DOHH2 (cell line): Measurements from ENCODE around the gene SUPT3H.

Experiments used
- H3F3A ChIP-seq: fragments of 200-600 bp; sonication (generic), shearing (Covaris generic); 2 replicates; pipeline ENCODE4 v1.6.0; 2016; ENCODE audit warnings: antibody characterized with exemption, mild to moderate bottlenecking; ENCODE audit not compliant: control insufficient read depth, insufficient read depth
- H3K27ac ChIP-seq: fragments of 200-600 bp; sonication (generic); 2 replicates; pipeline ENCODE4 v1.5.1; 2014; ENCODE audit warnings: low read depth, mild to moderate bottlenecking, low read length, moderate library complexity
- H3K27me3 ChIP-seq: fragments of 200-600 bp; sonication (generic); 2 replicates; pipeline ENCODE4 v1.6.1; 2014; ENCODE audit warnings: mild to moderate bottlenecking, low read length, mixed read lengths; ENCODE audit not compliant: control insufficient read depth
- H3K36me3 ChIP-seq: fragments of 200-600 bp; sonication (generic); 2 replicates; pipeline ENCODE4 v1.6.1; 2014; ENCODE audit warnings: mild to moderate bottlenecking, low read length, moderate library complexity, mixed read lengths; ENCODE audit not compliant: control insufficient read depth
- H3K4me1 ChIP-seq: fragments of 200-600 bp; sonication (generic); 2 replicates; pipeline ENCODE4 v1.6.1; 2014; ENCODE audit warnings: mild to moderate bottlenecking, low read length, mixed read lengths; ENCODE audit not compliant: control insufficient read depth
- H3K4me2 ChIP-seq: fragments of 200-600 bp; sonication (generic); 2 replicates; pipeline ENCODE4 v1.6.0; 2014; ENCODE audit warnings: mild to moderate bottlenecking, low read length, moderate library complexity
- H3K4me3 ChIP-seq: fragments of 200-600 bp; sonication (generic); 2 replicates; pipeline ENCODE4 v1.5.1; 2014; ENCODE audit warnings: mild to moderate bottlenecking, low read length, mixed read lengths
- H3K79me2 ChIP-seq: fragments of 200-600 bp; sonication (generic); 2 replicates; pipeline ENCODE4 v1.6.1; 2014; ENCODE audit warnings: mild to moderate bottlenecking, low read length, mixed read lengths; ENCODE audit not compliant: control insufficient read depth
- H3K9me2 ChIP-seq: fragments of 200-600 bp; sonication (generic); replicated peaks from 2 replicates; pipeline ENCODE4 v1.6.1; 2014; ENCODE audit warnings: mild to moderate bottlenecking, low read length, mixed read lengths; ENCODE audit not compliant: control insufficient read depth
- H3K9me3 ChIP-seq: fragments of 200-600 bp; sonication (generic); 2 replicates; pipeline ENCODE4 v1.6.1; 2014; ENCODE audit warnings: antibody characterized with exemption, low read length, mixed read lengths; ENCODE audit not compliant: control insufficient read depth, insufficient read depth
- H4K20me1 ChIP-seq: fragments of 200-600 bp; sonication (generic); 2 replicates; pipeline ENCODE4 v1.6.0; 2014; ENCODE audit warnings: low read depth, mild to moderate bottlenecking, antibody characterized with exemption, low read length, moderate library complexity; ENCODE audit not compliant: control insufficient read depth, insufficient read depth
- CTCF ChIP-seq: fragments of 200-600 bp; sonication (generic); IDR thresholded peaks from one replicate; pipeline ENCODE4 v1.5.1; 2014; ENCODE audit warnings: antibody characterized with exemption, mild to moderate bottlenecking, low read depth, low read length; ENCODE audit not compliant: poor library complexity, severe bottlenecking
- EZH2phosphoT487 ChIP-seq: fragments of 200-600 bp; sonication (generic); IDR thresholded peaks from 2 replicates; pipeline ENCODE4 v1.6.1; 2017; ENCODE audit warnings: borderline replicate concordance, mild to moderate bottlenecking, antibody characterized with exemption, low read length, moderate library complexity, mixed read lengths

Gene SUPT3H

DNA sequence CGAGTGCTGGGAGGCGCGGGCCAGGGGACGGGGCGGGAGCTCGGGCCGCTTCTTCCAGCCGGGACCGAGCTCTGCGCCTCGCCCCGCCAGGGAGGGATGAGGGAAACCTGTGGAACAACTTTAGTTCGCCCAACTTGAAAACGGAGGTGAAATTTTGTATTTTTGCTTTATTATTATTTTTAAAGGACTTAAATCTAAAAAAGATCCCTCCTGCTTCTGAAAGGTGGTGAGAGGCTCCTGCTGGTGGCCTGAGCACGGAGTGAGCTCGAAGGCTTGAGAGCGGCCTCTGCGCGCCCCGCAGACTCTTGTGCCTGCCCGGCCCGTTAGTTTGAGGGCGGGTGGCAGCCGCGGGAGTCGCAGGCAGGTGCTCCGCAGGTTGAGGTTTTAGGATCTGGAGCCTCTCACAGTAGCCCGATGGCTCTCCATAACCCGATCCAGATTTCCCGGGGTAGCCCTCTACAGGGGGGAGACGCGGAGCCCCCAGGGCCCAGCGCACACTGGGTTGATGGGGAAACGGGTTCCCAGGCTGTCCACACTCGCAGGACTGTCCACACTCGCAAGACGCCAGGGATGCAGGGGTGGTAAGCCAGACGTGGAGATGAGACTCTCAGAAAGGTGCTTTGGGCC lies 46.2 kb upstream of the SUPT3H start:
- H3K79me2 ChIP-seq, result no peaks in the 10 kb centered on the region
- no peaks in the 10 kb centered on the region for H3K9me3 ChIP-seq
- H3K27ac ChIP-seq, result no peak overlapping the region
- no peak for TF ChIP-seq EZH2phosphoT487
- TF ChIP-seq CTCF, result no peak
- H3K36me3 ChIP-seq, result no peaks in the 10 kb centered on the region
- peaks cover 78% of the 10 kb centered on the region for H3K27me3 ChIP-seq
- H3F3A ChIP-seq, result peaks cover 17% of the 10 kb centered on the region
- H3K4me1 ChIP-seq, result peaks cover 43% of the 10 kb centered on the region
- H3K9me2 ChIP-seq, result no peaks in the 10 kb centered on the region
- no peak overlapping the region for H3K4me3 ChIP-seq
- no peaks in the 10 kb centered on the region; the same call in 1 of the 2 replicates for H4K20me1 ChIP-seq
- no peak overlapping the region for H3K4me2 ChIP-seq

DNA sequence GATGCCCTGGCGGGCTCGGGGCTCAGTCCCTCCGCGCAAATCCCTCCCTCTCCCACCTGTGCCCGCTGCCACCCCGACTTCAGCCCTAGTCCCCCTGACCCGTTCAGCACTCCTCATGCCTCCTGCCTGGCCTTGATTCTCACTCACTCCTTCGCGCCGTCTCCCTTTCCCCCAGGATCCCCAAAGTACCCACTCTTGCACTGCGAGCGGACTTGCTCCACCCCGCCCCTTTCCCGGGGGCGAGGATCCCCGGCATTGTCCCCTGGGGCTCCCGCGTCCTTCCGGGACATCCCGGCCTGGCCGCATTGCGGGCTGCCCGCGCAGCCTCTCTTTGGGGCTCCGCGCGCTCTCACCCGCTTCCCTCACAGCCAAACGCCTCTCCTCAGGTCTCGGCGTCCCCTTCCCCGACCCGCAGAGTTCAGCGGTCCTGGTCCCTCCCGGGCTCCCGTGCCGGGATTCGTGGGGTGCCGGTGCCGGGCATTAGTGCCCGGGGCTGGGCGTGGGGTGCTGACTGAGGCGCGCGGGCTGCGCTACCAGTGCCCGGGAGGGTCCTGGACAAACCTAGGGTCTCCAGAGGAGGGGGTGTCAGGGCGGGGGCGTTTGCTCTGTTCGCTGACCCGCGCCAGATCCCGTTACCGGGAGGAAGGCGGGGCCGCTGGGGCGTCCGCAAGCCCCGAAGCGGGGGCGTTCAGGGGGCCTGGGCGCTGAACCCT lies 45.5 kb upstream of the SUPT3H start:
- H3K4me3 ChIP-seq, result peak overlapping the region; percentile 64; the same call in 1 of the 2 replicates
- no peak for TF ChIP-seq CTCF
- no peak for TF ChIP-seq EZH2phosphoT487
- no peaks in the 10 kb centered on the region for H3K79me2 ChIP-seq
- no peak overlapping the region for H3K27ac ChIP-seq
- no peaks in the 10 kb centered on the region for H3K36me3 ChIP-seq
- H3K9me2 ChIP-seq, result no peaks in the 10 kb centered on the region
- no peaks in the 10 kb centered on the region for H3K9me3 ChIP-seq
- peaks cover 81% of the 10 kb centered on the region for H3K27me3 ChIP-seq
- H3K4me2 ChIP-seq, result peak overlapping the region; percentile 85
- peaks cover 43% of the 10 kb centered on the region for H3K4me1 ChIP-seq
- no peaks in the 10 kb centered on the region; the same call in 1 of the 2 replicates for H4K20me1 ChIP-seq
- H3F3A ChIP-seq, result peaks cover 17% of the 10 kb centered on the region

- H3K9me3 ChIP-seq, result no peaks in the 10 kb centered on the region
- peak overlapping the region; percentile 85 for H3K4me2 ChIP-seq
- peaks cover 39% of the 10 kb centered on the region for H3K4me1 ChIP-seq
- peak overlapping the region; percentile 64 for H3K4me3 ChIP-seq
- no peaks in the 10 kb centered on the region for H3K36me3 ChIP-seq
- H4K20me1 ChIP-seq, result no peaks in the 10 kb centered on the region; the same call in 1 of the 2 replicates
- H3F3A ChIP-seq, result peaks cover 11% of the 10 kb centered on the region
- H3K27ac ChIP-seq, result no peak overlapping the region
- no peaks in the 10 kb centered on the region for H3K79me2 ChIP-seq
- no peak for TF ChIP-seq EZH2phosphoT487
- TF ChIP-seq CTCF, result no peak
- H3K27me3 ChIP-seq, result peaks cover 80% of the 10 kb centered on the region
- H3K9me2 ChIP-seq, result no peaks in the 10 kb centered on the region
Observed at GRCh38 chr6:45422503-45423110, 44.9 kb upstream of the SUPT3H start.
